Stomach (tissue), 4 donors: ENCODE data around the gene CFAP92.

Experiments
- CTCF ChIP-seq, 7 experiments: fragments of 450-650 bp in 4 of 7; fragments of 200-600 bp in 3 of 7; sonication (generic) in 3 of 7; IDR thresholded peaks; one replicate each; pipeline ENCODE4 v1.5.1; 2016 to 2019; ENCODE audit warnings: antibody characterized with exemption in 7 of 7, control low read depth in 2 of 7, mild to moderate bottlenecking in 1 of 7
- POLR2A ChIP-seq, 4 donors: fragments of 450-650 bp; IDR thresholded peaks; one replicate each; pipeline ENCODE4 v1.6.1; 2016; ENCODE audit warnings: antibody characterized with exemption in 4 of 4, control low read depth in 2 of 4, mild to moderate bottlenecking in 1 of 4, moderate library complexity in 1 of 4

GRCh38 chr3:129016356-129016719 lies 22.5 kb upstream of the CFAP92 start:
- TF ChIP-seq CTCF (IDR thresholded peaks at IDR 0.05) (peak in 2 of 7 experiments; percentile 12 to 13), POLR2A (IDR thresholded peaks at IDR 0.05) (no peak)
